Lower leg skin (tissue), 4 donors: ENCODE measurements around the gene ARHGAP15. TPM values are rescaled to one million over a fixed set of nuclear protein-coding genes. Genes with fewer than 3 reads are reported as not detected.

Experiments used
- DNase-seq, 2 donors: peaks; one replicate each; pipeline ENCODE4 v3.0.0-alpha.2; 2019; ENCODE audit warnings: low spot score in 2 of 2
- H3K4me3 ChIP-seq: fragments of 200-600 bp; sonication (generic); 2 replicates; pipeline ENCODE4 v1.5.1; 2017; ENCODE audit warnings: mild to moderate bottlenecking, low read depth; ENCODE audit not compliant: poor library complexity, severe bottlenecking
- POLR2A ChIP-seq, 2 donors: fragments of 450-650 bp; IDR thresholded peaks; one replicate each; pipeline ENCODE4 v1.6.1; 2016 to 2017; ENCODE audit warnings: antibody characterized with exemption in 2 of 2, mild to moderate bottlenecking in 1 of 2, moderate library complexity in 1 of 2
- WGBS, 2 donors: methylation state at CpG; one replicate each; pipeline ENCODE4 v1.1.5; 2018; 5-methylcytosine and 5-hydroxymethylcytosine counted together
- intact Hi-C: fragments of 100-400 bp; cut with DNase I; formaldehyde crosslinking; loops from one replicate; pipeline ENCODE4 v1.15.0; 2023; ENCODE audit warnings: low total_unique reads
- total RNA-seq, 4 donors: library from RNA; depleted of rRNA; stranded (reverse); fragments of >200 nt; gene quantifications; one replicate each; pipeline ENCODE4 v1.1.0, GENCODE V29; 2016
- TF ChIP-seq, protein P1 (sequence below), 3 donors: fragments of 450-650 bp; IDR thresholded peaks; one replicate each; pipeline ENCODE4 v1.5.1; 2016; ENCODE audit warnings: antibody characterized with exemption in 3 of 3, mild to moderate bottlenecking in 3 of 3, moderate library complexity in 2 of 3

The ARHGAP15 gene
- total RNA-seq, 4 donors from 2014 or later, result 1.1 to 4.6 (median 2.4) TPM

DNA sequence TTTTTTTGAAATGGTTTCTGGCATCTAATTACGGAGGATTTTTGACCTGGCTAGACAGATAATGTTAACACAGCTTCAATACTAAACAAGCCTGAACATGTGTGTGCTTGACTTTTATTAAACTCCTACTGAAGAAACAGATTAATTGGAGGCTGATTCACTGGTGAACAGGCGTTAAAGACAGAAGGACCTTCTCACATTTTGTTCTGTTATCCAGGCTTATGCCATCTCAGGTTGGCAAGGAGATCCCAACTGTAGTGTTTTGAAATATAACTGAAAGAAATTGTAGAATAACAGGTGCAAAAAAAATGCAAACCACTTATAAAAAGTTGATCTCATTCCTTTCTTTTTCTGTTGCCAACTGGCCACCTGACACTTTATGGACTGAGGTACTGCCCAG lies 269.6 kb downstream of the ARHGAP15 start:
- H3K4me3 ChIP-seq, result no peak overlapping the region
- no peak for DNase-seq
- 23 to 32% methylated on average over 2 of the region's 2 CpGs for WGBS, 2 donors
- TF ChIP-seq, protein P1, sequence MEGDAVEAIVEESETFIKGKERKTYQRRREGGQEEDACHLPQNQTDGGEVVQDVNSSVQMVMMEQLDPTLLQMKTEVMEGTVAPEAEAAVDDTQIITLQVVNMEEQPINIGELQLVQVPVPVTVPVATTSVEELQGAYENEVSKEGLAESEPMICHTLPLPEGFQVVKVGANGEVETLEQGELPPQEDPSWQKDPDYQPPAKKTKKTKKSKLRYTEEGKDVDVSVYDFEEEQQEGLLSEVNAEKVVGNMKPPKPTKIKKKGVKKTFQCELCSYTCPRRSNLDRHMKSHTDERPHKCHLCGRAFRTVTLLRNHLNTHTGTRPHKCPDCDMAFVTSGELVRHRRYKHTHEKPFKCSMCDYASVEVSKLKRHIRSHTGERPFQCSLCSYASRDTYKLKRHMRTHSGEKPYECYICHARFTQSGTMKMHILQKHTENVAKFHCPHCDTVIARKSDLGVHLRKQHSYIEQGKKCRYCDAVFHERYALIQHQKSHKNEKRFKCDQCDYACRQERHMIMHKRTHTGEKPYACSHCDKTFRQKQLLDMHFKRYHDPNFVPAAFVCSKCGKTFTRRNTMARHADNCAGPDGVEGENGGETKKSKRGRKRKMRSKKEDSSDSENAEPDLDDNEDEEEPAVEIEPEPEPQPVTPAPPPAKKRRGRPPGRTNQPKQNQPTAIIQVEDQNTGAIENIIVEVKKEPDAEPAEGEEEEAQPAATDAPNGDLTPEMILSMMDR (IDR thresholded peaks at IDR 0.05), result no peak
- no peak for TF ChIP-seq POLR2A (IDR thresholded peaks at IDR 0.05)
- intact Hi-C loops, result no loop called here

GRCh38 chr2:143399631-143400069 lies 270.4 kb downstream of the ARHGAP15 start:
- no peak for TF ChIP-seq POLR2A (IDR thresholded peaks at IDR 0.05)
- TF ChIP-seq, protein P1 (IDR thresholded peaks at IDR 0.05), result no peak
- no peak for DNase-seq
- H3K4me3 ChIP-seq, result no peak overlapping the region
- intact Hi-C loops, result no loop called here
- 39 to 51% methylated on average over 2 of the region's 2 CpGs for WGBS, 2 donors

DNA sequence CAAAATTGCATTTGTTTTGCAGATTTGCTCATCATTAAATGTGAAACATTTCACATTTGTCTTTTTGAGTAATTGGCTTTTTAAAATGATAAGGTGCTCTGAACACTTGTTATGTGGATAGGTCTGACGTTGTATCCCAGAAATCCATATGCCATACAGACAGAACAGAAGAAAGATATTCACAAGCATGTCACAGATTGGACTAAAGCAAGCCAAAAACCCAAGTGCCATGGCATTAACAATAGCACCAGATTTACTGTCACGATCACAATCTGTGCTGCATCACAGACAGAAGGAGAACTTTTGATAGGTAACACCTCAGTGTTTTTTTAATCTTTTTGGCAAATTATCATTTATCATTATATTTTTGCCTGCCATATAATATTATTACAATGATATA lies 272.6 kb downstream of the ARHGAP15 start:
- H3K4me3 ChIP-seq, result no peak overlapping the region
- intact Hi-C loops, result no loop called here
- 83 to 85% methylated on average over 2 of the region's 2 CpGs for WGBS, 2 donors
- no peak for DNase-seq
- TF ChIP-seq POLR2A (IDR thresholded peaks at IDR 0.05), result no peak
- TF ChIP-seq, protein P1 (IDR thresholded peaks at IDR 0.05), result no peak

GRCh38 chr2:143402451-143402850 lies 273.2 kb downstream of the ARHGAP15 start:
- intact Hi-C loops, result no loop called here
- WGBS, 2 donors, result 80% methylated on average over 2 of the region's 2 CpGs
- TF ChIP-seq POLR2A (IDR thresholded peaks at IDR 0.05), result no peak
- TF ChIP-seq, protein P1 (IDR thresholded peaks at IDR 0.05), result no peak
- DNase-seq, result no peak
- H3K4me3 ChIP-seq, result no peak overlapping the region

- TF ChIP-seq, protein P1 (IDR thresholded peaks at IDR 0.05), result no peak
- TF ChIP-seq POLR2A (IDR thresholded peaks at IDR 0.05), result no peak
- DNase-seq, result no peak
- no peak overlapping the region for H3K4me3 ChIP-seq
- intact Hi-C loops, result no loop called here
- 90 to 95% methylated on average over 3 of the region's 3 CpGs for WGBS, 2 donors
Observed at GRCh38 chr2:143410082-143410897, 281.1 kb downstream of the ARHGAP15 start.
